ENCODE measurements around the gene TNKS2.

The TNKS2 gene

DNA sequence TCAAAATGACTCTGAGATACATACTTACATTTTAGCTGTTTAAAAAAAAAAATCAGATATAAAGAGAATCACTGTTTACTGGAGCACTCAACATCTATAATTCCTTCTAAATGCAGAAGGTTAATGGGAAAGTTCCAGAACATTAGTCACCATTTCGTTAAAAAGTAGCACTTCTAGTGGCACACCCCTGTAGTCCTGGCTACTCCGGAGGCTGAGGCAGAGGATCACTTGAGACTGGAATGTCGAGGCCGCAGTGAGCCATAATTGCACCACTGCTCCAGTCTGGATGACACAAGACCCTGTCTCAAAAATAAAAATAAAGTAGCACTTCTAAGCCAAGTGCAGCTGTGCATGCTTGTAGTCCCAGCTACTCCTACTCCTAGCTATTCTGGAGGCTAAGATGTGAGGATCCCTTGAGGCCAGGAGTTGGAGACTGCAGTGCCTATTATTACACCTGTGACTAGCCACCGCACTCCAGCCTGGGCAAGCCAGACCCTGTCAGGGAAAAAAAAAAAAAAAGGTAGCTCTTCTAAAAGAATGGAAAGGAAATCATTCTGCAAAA is 108.9 kb downstream of the TNKS2 start:
- H3K9me3 Mint-ChIP-seq, result no peaks in the 10 kb centered on the region
- peak overlapping the region; percentile 63 for H3K27ac Mint-ChIP-seq
- peak overlapping the region; percentile 86 for H3K4me3 Mint-ChIP-seq
- peaks cover 11% of the 10 kb centered on the region for H3K36me3 Mint-ChIP-seq
- no peaks in the 10 kb centered on the region for H3K27me3 Mint-ChIP-seq
- ATAC-seq, result no peak
- peaks cover 25% of the 10 kb centered on the region for H3K4me1 Mint-ChIP-seq

DNA sequence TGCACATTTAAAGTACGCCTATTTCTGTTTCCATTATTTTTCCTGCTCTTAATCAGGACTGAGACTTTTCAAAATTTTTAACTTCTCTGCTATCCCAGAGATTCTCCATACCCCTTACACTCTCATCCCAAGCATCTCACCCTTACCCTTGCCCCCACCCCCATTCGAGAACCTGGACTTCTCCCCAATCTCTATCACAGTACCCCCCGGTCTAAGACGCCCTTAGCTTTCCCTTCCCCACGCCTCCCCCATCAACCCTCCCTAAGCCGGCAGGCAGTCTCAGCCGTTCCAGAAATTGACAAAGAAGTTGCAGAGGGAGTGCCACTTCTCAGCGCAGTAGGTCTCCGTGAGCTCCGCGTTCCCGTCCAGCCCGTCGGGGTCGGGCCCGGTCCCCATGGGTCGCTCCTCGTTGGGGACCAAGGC is 109.7 kb downstream of the TNKS2 start:
- Mint-ChIP-seq H3K9me3 (no peaks in the 10 kb centered on the region), H3K4me3 (peak overlapping the region; percentile 86), H3K27me3 (no peaks in the 10 kb centered on the region), H3K27ac (peak overlapping the region; percentile 63), H3K36me3 (peaks cover 11% of the 10 kb centered on the region), H3K4me1 (peaks cover 25% of the 10 kb centered on the region)
- ATAC-seq, result no peak

DNA sequence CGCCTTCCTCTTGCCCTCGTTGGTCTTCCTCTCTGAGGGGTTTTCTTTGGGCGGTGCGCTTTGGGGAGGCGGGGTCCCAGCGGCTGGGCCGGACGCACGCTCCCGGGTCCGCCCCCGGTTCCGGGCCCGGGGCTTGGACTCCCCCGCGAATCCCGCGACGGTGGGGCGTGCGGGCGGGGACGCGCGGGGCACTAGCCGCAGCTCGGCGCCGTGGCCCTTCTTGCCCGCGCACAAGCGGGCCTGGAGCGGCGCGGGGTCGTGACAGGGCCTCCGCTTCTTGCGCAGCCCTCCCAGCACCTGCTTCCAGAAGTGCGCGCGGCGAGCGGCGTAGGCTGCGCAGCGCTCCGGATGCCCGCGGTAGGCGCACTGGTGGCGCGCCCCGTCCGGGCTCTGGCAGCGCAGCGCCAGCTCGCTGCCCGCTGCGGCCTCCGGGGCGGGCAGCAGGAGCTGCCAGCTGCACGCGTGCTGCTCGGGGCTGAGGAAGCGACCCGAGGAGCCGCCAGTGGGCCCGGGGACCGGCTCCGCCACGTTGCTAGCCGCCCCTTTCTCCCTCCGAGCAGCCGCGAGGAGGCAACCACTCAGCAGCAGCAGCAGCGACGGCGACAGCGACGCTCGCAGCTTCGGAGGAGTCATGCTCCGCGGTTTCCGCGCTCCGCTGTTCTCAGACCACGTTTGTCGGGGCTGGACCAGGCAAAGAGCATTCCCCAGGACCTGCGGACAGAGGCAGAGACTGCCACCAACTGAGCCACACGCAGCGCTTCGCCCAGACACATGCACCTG is 110.3 kb downstream of the TNKS2 start:
- Mint-ChIP-seq H3K4me3 (peak overlapping the region; percentile 93), H3K27ac (peak overlapping the region; percentile 63), H3K9me3 (no peaks in the 10 kb centered on the region), H3K4me1 (peaks cover 25% of the 10 kb centered on the region), H3K36me3 (peaks cover 11% of the 10 kb centered on the region), H3K27me3 (no peaks in the 10 kb centered on the region)
- peak; percentile 96 for ATAC-seq

DNA sequence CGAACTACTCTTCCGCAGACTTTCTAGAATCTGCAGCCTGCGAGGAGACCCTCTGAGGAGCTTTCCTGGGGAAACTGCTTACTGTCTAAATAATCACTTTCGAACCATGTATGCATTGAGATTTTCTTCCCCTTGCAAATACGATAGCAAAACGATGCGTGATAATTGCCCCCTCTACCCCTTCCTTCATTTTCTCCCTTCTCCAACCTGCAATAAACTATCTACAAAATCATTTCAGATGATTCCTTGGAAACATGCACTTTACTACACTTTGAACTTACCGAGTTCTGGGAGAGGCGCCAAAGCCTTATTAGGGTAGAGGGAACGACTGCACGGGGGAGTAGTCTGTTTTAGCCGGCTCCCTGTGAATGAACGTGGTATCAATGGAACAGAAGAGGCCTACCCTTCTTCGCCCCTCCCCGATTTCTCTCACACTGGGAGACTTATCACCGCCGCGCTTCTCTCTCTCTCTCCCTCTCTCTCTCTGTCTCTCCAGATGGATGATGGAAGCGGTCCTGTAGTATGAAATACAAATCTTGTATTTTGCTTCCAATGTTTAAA is 111.0 kb downstream of the TNKS2 start, which contains the start of gene FGFBP3:
FGFBP3 (minus strand) TSS at position 370 of the 561 bp plus-strand sequence. CDS start 517 bp downstream, outside the sequence.
- ATAC-seq, result no peak
- Mint-ChIP-seq H3K4me3 (peak within 1 kb of the TSS; percentile 93), H3K36me3 (peaks cover 11% of the 10 kb centered on the region), H3K4me1 (peaks cover 25% of the 10 kb centered on the region), H3K27me3 (no peaks in the 10 kb centered on the region), H3K27ac (peak within 1 kb of the TSS; percentile 63), H3K9me3 (no peaks in the 10 kb centered on the region)

DNA sequence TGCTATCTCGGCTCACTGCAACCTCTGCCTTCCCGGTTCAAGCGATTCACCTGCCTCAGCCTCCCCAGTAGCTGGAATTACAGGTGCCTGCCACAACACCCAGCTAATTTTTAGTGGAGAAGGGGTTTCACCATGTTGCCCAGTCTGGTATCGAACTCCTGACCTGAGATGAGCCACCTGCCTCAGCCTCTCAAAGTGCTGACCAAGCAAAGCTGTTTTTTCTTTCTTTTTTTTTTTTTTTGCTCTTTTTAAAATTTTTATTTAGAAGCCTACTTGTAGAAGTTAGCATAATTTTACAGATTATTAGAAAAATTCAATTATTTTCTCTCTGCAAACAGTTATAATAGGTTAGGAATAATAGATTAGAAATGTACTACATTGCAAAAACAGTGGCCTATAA is 112.2 kb downstream of the TNKS2 start:
- H3K4me1 Mint-ChIP-seq, result peaks cover 25% of the 10 kb centered on the region

More for the DNA sequence above, 112.2 kb downstream of the TNKS2 start:
- Mint-ChIP-seq H3K27me3 (no peaks in the 10 kb centered on the region), H3K9me3 (no peaks in the 10 kb centered on the region), H3K27ac (no peak overlapping the region), H3K4me3 (no peak overlapping the region), H3K36me3 (peaks cover 6% of the 10 kb centered on the region)
- ATAC-seq, result no peak
